H1 (cell line): ENCODE results near the gene RGS11. TPM values are rescaled to one million over a fixed set of nuclear protein-coding genes. Genes with fewer than 3 reads are reported as not detected.

Experiments
- KDM5A ChIP-seq: fragments of 200-600 bp; IDR thresholded peaks from 2 replicates; pipeline ENCODE4 v1.7.1; 2012; ENCODE audit warnings: mild to moderate bottlenecking, low read length, inconsistent platforms, mixed read lengths
- RXRA ChIP-seq: IDR thresholded peaks from 2 replicates; pipeline ENCODE4 v1.6.1; 2011; ENCODE audit warnings: low read depth, mild to moderate bottlenecking, low read length, moderate library complexity; ENCODE audit not compliant: insufficient read depth
- polyA plus RNA-seq, 7 experiments: library from polyadenylated mRNA; depleted of rRNA in 3 of 7; stranded (reverse) in 5 of 7; unstranded in 2 of 7; fragments of >200 nt in 5 of 7; fragments of 200-250 nt in 2 of 7; gene quantifications; 1 replicate in 5 of 7; 2 replicates in 1 of 7; 4 replicates in 1 of 7; pipeline versions ENCODE4 v1.2.1 to v1.2.3, GENCODE V29; 2011 to 2013; ENCODE audit warnings: missing spikeins in 2 of 7, mixed read lengths in 2 of 7
- total RNA-seq: library from RNA; stranded (reverse); fragmentation: NEBNext Ultra II Directional; extraction: Animal tissue kit (Norgen Biotek cat#: 25700); gene quantifications from 2 replicates; pipeline ENCODE4 v1.2.1, GENCODE V29; 2021

Gene RGS11
- total and polyA plus RNA-seq, 2 of the 8 experiments (the other 6 are each of a cell fraction or from before 2014, with no cell fraction given), result 0.84 to 1.2 TPM

DNA sequence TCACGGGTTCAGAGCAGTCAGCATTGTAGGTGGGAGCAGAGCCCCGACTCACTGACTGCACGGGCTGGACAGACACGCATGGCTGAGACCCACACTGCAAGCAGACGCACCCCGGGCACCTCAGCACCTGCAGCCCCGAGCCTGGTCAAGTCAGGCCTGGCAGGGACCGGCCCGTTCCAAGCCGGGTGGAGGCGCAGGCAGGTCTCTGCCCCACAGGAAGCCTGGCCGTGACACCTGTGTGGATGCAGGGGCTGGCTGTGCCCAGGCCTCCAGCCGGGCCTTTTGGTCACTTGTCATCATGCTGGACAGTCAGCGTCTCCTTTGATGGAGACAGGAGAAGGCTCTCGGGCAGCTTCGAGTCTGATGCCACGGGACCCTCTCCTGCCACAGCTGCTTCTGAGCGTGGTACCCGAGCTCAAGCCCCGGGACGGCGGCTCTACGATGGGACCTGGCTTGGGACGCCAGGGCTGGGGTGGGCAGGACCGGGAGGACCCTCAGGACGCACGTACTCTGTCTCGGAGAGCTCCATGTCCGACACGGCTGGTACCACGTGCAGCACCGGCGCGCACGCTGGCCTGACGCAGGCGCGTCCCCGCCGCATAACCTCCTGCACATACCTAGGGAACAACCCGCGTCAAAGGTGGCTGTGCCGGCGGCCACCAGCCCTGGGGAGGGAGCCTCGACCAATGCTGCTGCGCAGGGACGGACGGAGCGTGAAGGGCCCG, 15.1 kb upstream of the RGS11 start (continued):
- TF ChIP-seq RXRA (no peak), KDM5A (no peak)
